ENCODE results near the gene PCP4. TPM values are rescaled to one million over a fixed set of nuclear protein-coding genes. Genes with fewer than 3 reads are reported as not detected.

The PCP4 gene
- total and polyA plus RNA-seq, 7 donors = 0.06 TPM; not detected in 6

DNA sequence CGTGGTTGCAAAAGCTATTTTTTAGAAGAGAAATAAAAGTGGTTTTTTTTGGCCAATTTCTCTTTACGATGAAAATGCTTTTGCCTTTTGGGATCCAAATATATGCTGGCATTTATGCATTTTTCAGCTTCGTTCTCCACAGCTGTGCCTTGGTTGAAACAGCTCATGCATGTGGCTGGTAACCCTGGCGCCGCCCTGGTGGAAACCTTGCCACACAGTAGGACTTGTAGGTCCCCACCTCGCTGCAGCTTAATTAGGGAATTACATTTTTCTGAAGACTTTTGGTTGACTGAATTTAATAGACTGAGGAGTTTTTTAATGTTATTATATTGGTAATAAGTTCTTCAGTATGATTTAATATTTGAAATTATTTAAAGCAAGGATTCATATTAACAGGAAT is 12.7 kb upstream of the PCP4 start:
- DNase-seq = no peak
- Histone ChIP-seq H3K4me1 (no peaks in the 10 kb centered on the region), H3K4me3 (no peak overlapping the region), H3K27ac (no peak overlapping the region), H3K27me3 (ENCODE audit: insufficient read depth in 3 of 3, low read length in 2 of 3) (no peaks in the 10 kb centered on the region), H3K9me3 (no peaks in the 10 kb centered on the region), H3K36me3 (ENCODE audit: insufficient read depth in 1 of 2, low read depth in 1 of 2) (no peaks in the 10 kb centered on the region)
- TF ChIP-seq, protein P1, sequence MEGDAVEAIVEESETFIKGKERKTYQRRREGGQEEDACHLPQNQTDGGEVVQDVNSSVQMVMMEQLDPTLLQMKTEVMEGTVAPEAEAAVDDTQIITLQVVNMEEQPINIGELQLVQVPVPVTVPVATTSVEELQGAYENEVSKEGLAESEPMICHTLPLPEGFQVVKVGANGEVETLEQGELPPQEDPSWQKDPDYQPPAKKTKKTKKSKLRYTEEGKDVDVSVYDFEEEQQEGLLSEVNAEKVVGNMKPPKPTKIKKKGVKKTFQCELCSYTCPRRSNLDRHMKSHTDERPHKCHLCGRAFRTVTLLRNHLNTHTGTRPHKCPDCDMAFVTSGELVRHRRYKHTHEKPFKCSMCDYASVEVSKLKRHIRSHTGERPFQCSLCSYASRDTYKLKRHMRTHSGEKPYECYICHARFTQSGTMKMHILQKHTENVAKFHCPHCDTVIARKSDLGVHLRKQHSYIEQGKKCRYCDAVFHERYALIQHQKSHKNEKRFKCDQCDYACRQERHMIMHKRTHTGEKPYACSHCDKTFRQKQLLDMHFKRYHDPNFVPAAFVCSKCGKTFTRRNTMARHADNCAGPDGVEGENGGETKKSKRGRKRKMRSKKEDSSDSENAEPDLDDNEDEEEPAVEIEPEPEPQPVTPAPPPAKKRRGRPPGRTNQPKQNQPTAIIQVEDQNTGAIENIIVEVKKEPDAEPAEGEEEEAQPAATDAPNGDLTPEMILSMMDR (IDR thresholded peaks at IDR 0.05) = no peak
- WGBS, 3 donors = 78 to 86% (median 84%) methylated on average over 6 of the region's 6 CpGs
- intact Hi-C loops (cut with DNase I) = no loop called here
- ATAC-seq = no peak

DNA sequence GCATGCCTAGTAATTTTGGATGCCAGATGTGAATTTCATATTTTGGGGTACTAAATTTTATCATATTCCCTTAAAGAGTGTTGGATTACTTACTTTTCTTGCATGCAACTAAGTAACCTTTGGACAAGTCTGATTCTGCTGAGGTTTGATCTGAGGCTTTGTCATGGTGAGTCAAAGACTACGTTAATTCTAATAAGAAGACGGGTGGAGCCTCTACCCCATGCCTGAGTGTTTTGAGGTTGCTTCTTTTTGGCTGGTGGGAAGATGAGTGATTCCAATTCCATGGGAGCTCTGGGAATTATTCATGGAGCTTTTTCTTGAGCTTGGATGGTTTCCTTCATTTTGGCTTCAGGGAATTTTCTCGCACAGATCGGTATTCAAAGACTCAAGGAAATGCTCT is 11.6 kb upstream of the PCP4 start:
- no peaks in the 10 kb centered on the region for H3K4me1 ChIP-seq
- DNase-seq (no peak), ATAC-seq (no peak)
- WGBS, 3 donors = 25 to 42% (median 30%) methylated on average over 4 of the region's 4 CpGs
- no peaks in the 10 kb centered on the region for H3K36me3 ChIP-seq (ENCODE audit: insufficient read depth in 1 of 2, low read depth in 1 of 2)
- no peaks in the 10 kb centered on the region for H3K9me3 ChIP-seq
- intact Hi-C loops (cut with DNase I) = no loop called here
- H3K4me3 ChIP-seq = no peak overlapping the region
- no peaks in the 10 kb centered on the region for H3K27me3 ChIP-seq (ENCODE audit: insufficient read depth in 3 of 3, low read length in 2 of 3)
- TF ChIP-seq, protein P1 (IDR thresholded peaks at IDR 0.05) = no peak
- no peak overlapping the region for H3K27ac ChIP-seq

GRCh38 chr21:39860600-39860999 is 6.6 kb upstream of the PCP4 start:
- DNase-seq (no peak), ATAC-seq (no peak)
- H3K4me1 ChIP-seq = no peaks in the 10 kb centered on the region
- no peak overlapping the region for H3K4me3 ChIP-seq
- no peaks in the 10 kb centered on the region for H3K27me3 ChIP-seq (ENCODE audit: insufficient read depth in 3 of 3, low read length in 2 of 3)
- H3K27ac ChIP-seq = no peak overlapping the region
- H3K9me3 ChIP-seq = no peaks in the 10 kb centered on the region
- intact Hi-C loops (cut with DNase I) = loop anchor here in 1 of 2 donors (10.0 kb wide), 1 partner anchor 264 kb away; no protein-coding TSS in a partner anchor
- TF ChIP-seq, protein P1 (IDR thresholded peaks at IDR 0.05) = no peak
- no peaks in the 10 kb centered on the region for H3K36me3 ChIP-seq (ENCODE audit: insufficient read depth in 1 of 2, low read depth in 1 of 2)
- WGBS, 3 donors = 75 to 88% (median 80%) methylated on average over 1 of the region's 1 CpG

- H3K4me3 ChIP-seq = no peak overlapping the region
- H3K27me3 ChIP-seq (ENCODE audit: insufficient read depth in 3 of 3, low read length in 2 of 3) = no peaks in the 10 kb centered on the region
- no peaks in the 10 kb centered on the region for H3K9me3 ChIP-seq
- no peaks in the 10 kb centered on the region for H3K36me3 ChIP-seq (ENCODE audit: insufficient read depth in 1 of 2, low read depth in 1 of 2)
- H3K4me1 ChIP-seq = no peaks in the 10 kb centered on the region
- TF ChIP-seq, protein P1 (IDR thresholded peaks at IDR 0.05) = no peak
- intact Hi-C loops (cut with DNase I) = loop anchor here in 1 of 2 donors (10.0 kb wide), 1 partner anchor 262 kb away; no protein-coding TSS in a partner anchor
- no peak for ATAC-seq
- WGBS, 3 donors = 57 to 64% (median 59%) methylated on average over 4 of the region's 4 CpGs
- no peak overlapping the region for H3K27ac ChIP-seq
- DNase-seq = no peak
Observed at GRCh38 chr21:39863111-39863510, 4.1 kb upstream of the PCP4 start.

DNA sequence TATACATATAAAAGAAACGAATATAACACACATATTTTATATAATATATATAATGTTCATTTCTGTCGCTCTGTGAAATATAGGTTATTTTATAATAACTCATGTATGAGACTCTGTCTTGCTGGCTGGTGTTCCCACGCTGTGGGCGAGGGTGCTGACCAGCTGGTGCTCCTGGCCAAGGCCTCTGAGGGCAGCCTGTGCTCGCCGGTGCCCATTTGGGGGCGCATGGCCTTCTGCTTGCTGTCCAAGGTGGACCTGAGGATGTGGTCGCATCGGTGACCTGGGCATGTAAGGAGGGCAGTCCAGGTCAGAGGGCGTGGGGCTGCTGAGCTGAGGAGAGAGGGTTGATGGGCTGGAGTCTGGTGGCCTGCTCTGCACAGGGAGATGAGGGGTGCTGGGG is 1.1 kb upstream of the PCP4 start:
- H3K9me3 ChIP-seq = no peaks in the 10 kb centered on the region
- no peak overlapping the region for H3K4me3 ChIP-seq
- ATAC-seq = no peak
- no peaks in the 10 kb centered on the region for H3K27me3 ChIP-seq (ENCODE audit: insufficient read depth in 3 of 3, low read length in 2 of 3)
- intact Hi-C loops (cut with DNase I) = loop anchor here (5.0 to 10.0 kb wide), 2 partner anchors 256 to 259 kb away; no protein-coding TSS in a partner anchor
- H3K4me1 ChIP-seq = no peaks in the 10 kb centered on the region
- H3K27ac ChIP-seq = no peak overlapping the region
- no peaks in the 10 kb centered on the region for H3K36me3 ChIP-seq (ENCODE audit: insufficient read depth in 1 of 2, low read depth in 1 of 2)
- TF ChIP-seq, protein P1 (IDR thresholded peaks at IDR 0.05) = no peak
- no peak for DNase-seq
- 83 to 87% (median 86%) methylated on average over 10 of the region's 10 CpGs for WGBS, 3 donors
